ENCODE results near the gene SEPTIN6. TPM values are rescaled to one million over a fixed set of nuclear protein-coding genes. Genes with fewer than 3 reads are reported as not detected.
A peak's percentile ranks its signal among the peaks of the same experiment; 100 is the strongest.

SEPTIN6 gene
- total RNA-seq, 1 donor from 2014 or later, result 5.6 TPM

- Histone ChIP-seq H3K9me3 (replicated peaks) (no peaks in the 10 kb centered on the region), H3K27me3 (ENCODE audit: low read depth) (no peaks in the 10 kb centered on the region), H3K27ac (replicated peaks) (no peak overlapping the region), H3K4me1 (peaks cover 11% of the 10 kb centered on the region), H3K4me3 (peak overlapping the region; percentile 81), H3K36me3 (no peaks in the 10 kb centered on the region)
- intact Hi-C loops (cut with micrococcal nuclease), result no loop called here
- DNase-seq, result no peak
- no peak for TF ChIP-seq CTCF (IDR thresholded peaks at IDR 0.05; ENCODE audit: borderline replicate concordance)
Observed at GRCh38 chrX:119690921-119691716, 1.8 kb downstream of the SEPTIN6 start.

GRCh38 chrX:119688911-119689321 is 4.1 kb downstream of the SEPTIN6 start:
- Histone ChIP-seq H3K27me3 (ENCODE audit: low read depth) (no peaks in the 10 kb centered on the region), H3K27ac (replicated peaks) (no peak overlapping the region), H3K36me3 (no peaks in the 10 kb centered on the region), H3K9me3 (replicated peaks) (no peaks in the 10 kb centered on the region), H3K4me1 (peaks cover 24% of the 10 kb centered on the region), H3K4me3 (no peak overlapping the region)
- TF ChIP-seq CTCF (IDR thresholded peaks at IDR 0.05; ENCODE audit: borderline replicate concordance), result no peak
- DNase-seq, result no peak
- intact Hi-C loops (cut with micrococcal nuclease), result no loop called here

GRCh38 chrX:119687661-119688413 is 5.1 kb downstream of the SEPTIN6 start:
- Histone ChIP-seq H3K4me1 (peaks cover 24% of the 10 kb centered on the region), H3K4me3 (no peak overlapping the region), H3K36me3 (no peaks in the 10 kb centered on the region), H3K27ac (replicated peaks) (no peak overlapping the region), H3K9me3 (replicated peaks) (no peaks in the 10 kb centered on the region), H3K27me3 (ENCODE audit: low read depth) (no peaks in the 10 kb centered on the region)
- no peak for TF ChIP-seq CTCF (IDR thresholded peaks at IDR 0.05; ENCODE audit: borderline replicate concordance)
- no peak for DNase-seq
- intact Hi-C loops (cut with micrococcal nuclease), result no loop called here

GRCh38 chrX:119686087-119686691 is 6.8 kb downstream of the SEPTIN6 start:
- no peaks in the 10 kb centered on the region for H3K27me3 ChIP-seq (ENCODE audit: low read depth)
- H3K4me3 ChIP-seq, result no peak overlapping the region
- no peak for TF ChIP-seq CTCF (IDR thresholded peaks at IDR 0.05; ENCODE audit: borderline replicate concordance)
- H3K36me3 ChIP-seq, result no peaks in the 10 kb centered on the region
- peaks cover 24% of the 10 kb centered on the region for H3K4me1 ChIP-seq
- intact Hi-C loops (cut with micrococcal nuclease), result no loop called here
- DNase-seq, result no peak
- peak overlapping the region; percentile 80 for H3K27ac ChIP-seq (replicated peaks)
- no peaks in the 10 kb centered on the region for H3K9me3 ChIP-seq (replicated peaks)

- Histone ChIP-seq H3K4me1 (peaks cover 24% of the 10 kb centered on the region), H3K27ac (replicated peaks) (peak overlapping the region; percentile 80)
- intact Hi-C loops (cut with micrococcal nuclease), result no loop called here
Observed at GRCh38 chrX:119685225-119686066, 7.5 kb downstream of the SEPTIN6 start.

More at GRCh38 chrX:119685225-119686066, 7.5 kb downstream of the SEPTIN6 start:
- Histone ChIP-seq H3K36me3 (no peaks in the 10 kb centered on the region), H3K9me3 (replicated peaks) (no peaks in the 10 kb centered on the region), H3K27me3 (ENCODE audit: low read depth) (no peaks in the 10 kb centered on the region), H3K4me3 (no peak overlapping the region)
- no peak for TF ChIP-seq CTCF (IDR thresholded peaks at IDR 0.05; ENCODE audit: borderline replicate concordance)
- no peak for DNase-seq
